ENCODE data around the gene DIPK1C.
"Not testable (repeated sequence)": the region's sequence is repeated elsewhere in the genome, so short reads cannot be mapped to it uniquely, and the experiment has no call there.

DIPK1C gene

GRCh38 chr18:74457043-74457724 is at the start of gene DIPK1C:
TSS of gene DIPK1C (minus strand) at chr18:74457308. CDS start at chr18:74457259, 49 bp downstream.
- no peak for TF ChIP-seq CTCF (IDR thresholded peaks at IDR 0.05; ENCODE audit: insufficient read depth, low read depth, low read length, missing control alignments)
- H3K4me3 ChIP-seq (ENCODE audit: low read length), result no peak within 1 kb of the TSS
- DNase-seq (ENCODE audit: low read depth), result no peak

DNA sequence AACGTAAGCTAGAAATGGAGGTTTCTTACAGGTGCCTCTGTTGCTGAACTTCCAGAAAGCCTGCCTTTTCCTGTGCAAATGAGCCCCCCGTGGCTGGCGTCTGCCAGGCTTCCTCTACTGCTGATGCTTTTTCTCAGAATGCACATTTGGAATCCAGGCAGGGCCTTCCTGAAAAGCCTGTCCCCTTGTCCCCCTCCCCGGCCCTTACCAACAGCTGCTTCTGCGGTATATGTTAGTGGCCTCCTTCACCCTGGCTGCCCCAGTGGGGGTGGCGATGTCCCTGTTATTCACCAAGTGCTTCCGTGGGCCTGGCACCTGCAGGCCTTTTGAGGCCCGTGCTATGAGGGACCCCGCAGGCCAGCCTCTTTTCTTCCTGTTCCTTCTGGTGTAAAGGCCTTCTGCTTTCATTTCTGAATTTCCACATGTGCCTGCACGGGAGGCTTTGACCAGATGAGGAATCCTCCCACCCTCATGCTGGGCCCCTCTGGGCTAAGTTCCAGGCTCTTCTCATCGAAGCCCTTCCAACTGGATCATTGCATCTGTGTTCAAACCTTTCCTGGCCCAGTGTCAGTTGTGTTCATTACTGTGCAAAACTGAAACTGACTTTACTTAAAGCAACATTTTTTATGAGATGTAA is 49.5 kb upstream of the DIPK1C start:
- no peak for TF ChIP-seq CTCF (IDR thresholded peaks at IDR 0.05; ENCODE audit: insufficient read depth, low read depth, low read length, missing control alignments)
- DNase-seq (ENCODE audit: low read depth), result no peak
- H3K4me3 ChIP-seq (ENCODE audit: low read length), result no peak overlapping the region

GRCh38 chr18:74505776-74506175 is 48.7 kb upstream of the DIPK1C start:
- DNase-seq (ENCODE audit: low read depth), result no peak
- TF ChIP-seq CTCF (IDR thresholded peaks at IDR 0.05; ENCODE audit: insufficient read depth, low read depth, low read length, missing control alignments), result no peak

DNA sequence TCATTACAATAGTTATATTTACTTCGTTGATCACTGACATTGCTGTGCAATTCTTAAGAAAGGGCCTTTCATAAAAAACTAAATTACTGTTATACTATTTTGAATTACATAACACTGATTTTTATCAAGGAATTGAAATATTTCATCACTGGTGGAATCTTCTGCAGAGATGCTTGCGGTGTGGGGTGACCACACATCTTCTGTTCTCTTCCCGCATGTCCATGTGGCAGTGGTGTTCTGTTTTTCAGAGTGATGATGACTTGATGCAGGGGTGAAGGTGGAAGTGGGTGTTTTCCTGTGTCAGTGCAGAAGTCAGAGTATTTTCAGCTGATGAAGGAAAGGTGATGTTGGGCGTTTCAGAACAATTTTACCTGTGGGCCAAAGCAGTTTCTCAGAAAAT is 46.0 kb upstream of the DIPK1C start:
- no peak overlapping the region for H3K4me3 ChIP-seq (ENCODE audit: low read length)
- DNase-seq (ENCODE audit: low read depth), result no peak
- no peak for TF ChIP-seq CTCF (IDR thresholded peaks at IDR 0.05; ENCODE audit: insufficient read depth, low read depth, low read length, missing control alignments)

More at GRCh38 chr18:74505776-74506175, 48.7 kb upstream of the DIPK1C start:
- H3K4me3 ChIP-seq (ENCODE audit: low read length), result no peak overlapping the region

GRCh38 chr18:74501386-74501785 is 44.3 kb upstream of the DIPK1C start:
- TF ChIP-seq CTCF (IDR thresholded peaks at IDR 0.05; ENCODE audit: insufficient read depth, low read depth, low read length, missing control alignments), result no peak
- DNase-seq (ENCODE audit: low read depth), result peak; percentile 91
- peak overlapping the region; percentile 53 for H3K4me3 ChIP-seq (ENCODE audit: low read length)

DNA sequence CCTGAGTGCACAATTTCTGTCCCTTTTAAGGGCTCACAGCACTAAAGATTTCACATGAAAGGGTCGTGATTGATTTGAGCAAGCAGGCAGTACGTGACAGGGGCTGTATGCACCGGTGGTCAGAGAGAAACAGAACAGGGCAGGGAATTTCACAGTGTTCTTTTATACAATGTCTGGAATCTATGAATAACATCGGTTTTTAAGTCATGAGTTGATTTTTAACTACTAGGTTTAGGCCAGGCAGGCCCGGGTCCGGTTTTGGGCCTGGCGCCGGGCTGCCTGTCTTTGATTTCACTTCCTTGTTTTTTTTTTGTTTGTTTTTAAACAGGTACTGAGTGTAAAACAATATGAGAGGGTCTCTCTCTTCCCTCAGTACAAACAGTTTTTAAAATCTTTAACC is 43.7 kb upstream of the DIPK1C start:
- DNase-seq (ENCODE audit: low read depth), result not testable (repeated sequence)
- H3K4me3 ChIP-seq (ENCODE audit: low read length), result peak overlapping the region; percentile 53

- TF ChIP-seq CTCF (IDR thresholded peaks at IDR 0.05; ENCODE audit: insufficient read depth, low read depth, low read length, missing control alignments), result no peak
- no peak for DNase-seq (ENCODE audit: low read depth)
Observed at GRCh38 chr18:74500372-74500771, 43.3 kb upstream of the DIPK1C start.

More at GRCh38 chr18:74500372-74500771, 43.3 kb upstream of the DIPK1C start:
- H3K4me3 ChIP-seq (ENCODE audit: low read length), result peak overlapping the region; percentile 53

Measured in epithelial cell of esophagus (primary cell).